ENCODE results near the gene TAF13. TPM values are rescaled to one million over a fixed set of nuclear protein-coding genes. Genes with fewer than 3 reads are reported as not detected.

TAF13 gene
- total and polyA plus RNA-seq, 2 of the 4 experiments (the other 2 are of a cell fraction) = 13.1 to 42.5 TPM

DNA sequence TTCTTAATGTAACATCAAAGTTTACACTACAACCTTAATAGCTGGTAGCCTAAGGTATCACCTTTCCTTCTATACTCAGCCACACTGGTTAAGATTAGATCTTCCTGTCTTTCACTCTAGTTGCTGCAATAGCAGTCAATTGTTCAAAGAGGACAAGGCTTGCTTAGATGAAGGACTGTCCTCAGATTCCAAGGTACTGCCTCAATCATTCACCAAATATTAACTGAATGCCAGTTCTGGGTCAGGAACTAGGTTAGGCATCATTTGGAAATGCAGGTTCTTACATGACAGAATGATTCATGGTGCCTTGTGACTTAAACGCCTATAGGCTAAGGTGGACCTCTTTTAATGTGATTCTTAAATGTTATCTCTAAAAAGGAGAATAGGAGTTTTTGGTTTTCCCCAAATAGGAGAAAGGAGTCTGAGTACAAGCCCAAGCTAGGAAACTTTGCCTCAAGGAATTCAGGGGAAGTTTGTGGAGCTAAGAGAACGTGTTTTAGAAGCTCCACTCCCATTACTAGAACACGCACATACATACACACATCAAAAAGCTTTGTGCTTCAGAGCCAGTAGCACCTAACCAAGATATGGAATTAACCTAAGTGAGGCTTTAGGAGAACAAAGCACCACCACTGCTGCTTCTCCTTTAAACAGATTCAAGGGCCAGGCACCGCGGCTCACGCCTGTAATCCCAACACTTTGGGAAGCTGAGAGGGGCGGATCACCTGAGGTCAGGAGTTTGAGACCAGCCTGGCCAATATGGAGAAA is 25.4 kb downstream of the TAF13 start:
- no peak overlapping the region for H3K4ac ChIP-seq (ENCODE audit: low read depth, low read length)
- no peaks in the 10 kb centered on the region for H3K27me3 ChIP-seq (ENCODE audit: control insufficient read depth, insufficient read depth, low read length)
- no peak overlapping the region for H2BK15ac ChIP-seq (ENCODE audit: low read depth, low read length)
- H2BK5ac ChIP-seq (ENCODE audit: low read depth, low read length, poor library complexity, severe bottlenecking) = no peak overlapping the region
- ChIA-PET CTCF (no interaction called here), POLR2A (ENCODE audit: unreplicated experiment) (no interaction called here)
- DNase-seq (no peak), ATAC-seq (ENCODE audit: low read depth) (no peak)
- H2AFZ ChIP-seq (replicated peaks; ENCODE audit: low read length, poor library complexity) = no peak overlapping the region
- no peak overlapping the region for H3K27ac ChIP-seq (ENCODE audit: insufficient read depth, low read length)
- no peak overlapping the region for H2AK9ac ChIP-seq (replicated peaks; ENCODE audit: low read depth, low read length, poor library complexity)
- H3K4me1 ChIP-seq (ENCODE audit: control insufficient read depth, insufficient read depth, low read length) = no peaks in the 10 kb centered on the region
- no peak overlapping the region for H2AK5ac ChIP-seq (ENCODE audit: low read depth, low read length)
- dilution Hi-C loops (cut with HindIII; ENCODE audit: low sequenced_read_pairs, unreplicated experiment) = no loop called here
- no peaks in the 10 kb centered on the region for H3K79me1 ChIP-seq (ENCODE audit: low read depth in 1 of 2, low read length in 2 of 2)
- no peak overlapping the region for H4K5ac ChIP-seq (ENCODE audit: low read depth, low read length)
- H3K18ac ChIP-seq (ENCODE audit: low read depth, low read length) = no peak overlapping the region
- H3K14ac ChIP-seq (replicated peaks; ENCODE audit: low read depth, low read length) = no peak overlapping the region
- no peaks in the 10 kb centered on the region for H3K9me3 ChIP-seq (ENCODE audit: control insufficient read depth, insufficient read depth, low read length)
- no peak overlapping the region for H3K56ac ChIP-seq (ENCODE audit: extremely low read depth, insufficient read depth, low read length)
- no peak overlapping the region for H4K8ac ChIP-seq (ENCODE audit: low read depth in 2 of 2, low read length in 2 of 2)
- BruUV-seq (replicated peaks) = no TSS peak
- H3K9me1 ChIP-seq (ENCODE audit: insufficient read depth, low read length) = no peaks in the 10 kb centered on the region
- H4K91ac ChIP-seq (ENCODE audit: insufficient read depth, low read depth, low read length) = no peak overlapping the region
- H3K4me2 ChIP-seq (ENCODE audit: low read depth, low read length) = no peak overlapping the region
- H3K36me3 ChIP-seq (ENCODE audit: control insufficient read depth, insufficient read depth, low read length) = no peaks in the 10 kb centered on the region
- no peak overlapping the region for H3K23ac ChIP-seq (ENCODE audit: low read depth, low read length)
- H2BK20ac ChIP-seq (ENCODE audit: low read depth, low read length) = no peak overlapping the region
- no peak for TF ChIP-seq POLR2A (IDR thresholded peaks at IDR 0.05; ENCODE audit: low read depth, low read length)
- no peak for TF ChIP-seq FOS (IDR thresholded peaks at IDR 0.05; ENCODE audit: low read depth, low read length)
- TF ChIP-seq RAD21 (IDR thresholded peaks at IDR 0.05; ENCODE audit: low read length) = no peak
- TF ChIP-seq NFE2L2 (IDR thresholded peaks at IDR 0.05; ENCODE audit: low read depth, low read length) = no peak
- no peak overlapping the region for H2BK120ac ChIP-seq (ENCODE audit: low read depth, low read length)
- WGBS, 2 experiments (ENCODE audit: extremely low coverage in 2 of 2, insufficient read length in 1 of 2) = 69% methylated on average over 4 of the region's 7 CpGs; no CpG with 5 or more reads in 1 of the 2 experiments
- intact Hi-C loops (cut with micrococcal nuclease) = no loop called here
- no peaks in the 10 kb centered on the region for H4K20me1 ChIP-seq (ENCODE audit: insufficient read depth, low read length)
- no peak overlapping the region for H3K4me3 ChIP-seq (ENCODE audit: insufficient read depth, low read depth, low read length)
- in situ Hi-C loops (cut with MboI; ENCODE audit: low sequenced_read_pairs) = no loop called here
- no peak overlapping the region for H3K9ac ChIP-seq (ENCODE audit: low read depth, low read length)

All from IMR-90 (cell line).